K562 (cell line): ENCODE data around the gene PIK3C2G.

Experiments used
- LARP7 ChIP-seq: fragments of 450-650 bp; IDR thresholded peaks from 2 replicates; pipeline ENCODE4 v1.6.1; 2016
- POLR2A ChIP-seq: fragments of 450-650 bp; conservative IDR thresholded peaks from 2 replicates; pipeline ENCODE4 v1.6.1; 2016

- TF ChIP-seq LARP7: no peak
- no peak for TF ChIP-seq POLR2A
Measured at GRCh38 chr12:18343708-18344107, 82.4 kb downstream of the PIK3C2G start.
